SK-N-SH treated with all-trans-retinoic acid at 6 μM for 48 hours (cell line): ENCODE measurements around the gene SYTL1.

Experiments used
- ATAC-seq: fragments of 200-7000 bp; cut with Tn5 transposase; 3 replicates; pipeline ENCODE4 v1.9.1; 2020; ENCODE audit warnings: mild to moderate bottlenecking, moderate library complexity
- ARNTL ChIP-seq: fragments of 450-650 bp; formaldehyde crosslinking; IDR thresholded peaks from 2 replicates; pipeline ENCODE4 v1.5.0; 2020; ENCODE audit warnings: low read depth, mild to moderate bottlenecking, moderate library complexity, borderline replicate concordance
- BACH2 ChIP-seq: fragments of 250-450 bp; sonication (Bioruptor Pico); IDR thresholded peaks from 2 replicates; pipeline ENCODE4 v1.9.0; 2021; ENCODE audit warnings: mild to moderate bottlenecking, borderline replicate concordance
- CSDC2 ChIP-seq: fragments of 250-450 bp; sonication (Bioruptor Pico); IDR thresholded peaks from 2 replicates; pipeline ENCODE4 v1.5.0; 2020; ENCODE audit warnings: mild to moderate bottlenecking, moderate library complexity
- CSRNP3 ChIP-seq: fragments of 250-450 bp; sonication (Bioruptor Pico); IDR thresholded peaks from 2 replicates; pipeline ENCODE4 v1.5.1; 2021; ENCODE audit warnings: mild to moderate bottlenecking, moderate library complexity
- ESRRG ChIP-seq: fragments of 250-450 bp; sonication (Bioruptor Pico); IDR thresholded peaks from 2 replicates; pipeline ENCODE4 v1.6.1; 2021; ENCODE audit warnings: mild to moderate bottlenecking
- GLIS3 ChIP-seq: fragments of 250-450 bp; sonication (Bioruptor Pico); IDR thresholded peaks from 2 replicates; pipeline ENCODE4 v1.5.0; 2020; ENCODE audit warnings: mild to moderate bottlenecking, moderate library complexity
- ISL1 ChIP-seq: fragments of 250-450 bp; sonication (Bioruptor Pico); IDR thresholded peaks from 2 replicates; pipeline ENCODE4 v2.1.2; 2022; ENCODE audit warnings: mild to moderate bottlenecking, moderate library complexity
- OSR1 ChIP-seq: fragments of 250-450 bp; sonication (Bioruptor Pico); IDR thresholded peaks from 2 replicates; pipeline ENCODE4 v1.8.0; 2022; ENCODE audit warnings: moderate library complexity, mild to moderate bottlenecking, inconsistent platforms
- POU6F1 ChIP-seq: fragments of 250-450 bp; sonication (Bioruptor Pico); IDR thresholded peaks from 2 replicates; pipeline ENCODE4 v1.8.0; 2021; ENCODE audit warnings: low read depth, mild to moderate bottlenecking, moderate library complexity, borderline replicate concordance
- PPARA ChIP-seq: fragments of 250-450 bp; sonication (Bioruptor Pico); IDR thresholded peaks from 2 replicates; pipeline ENCODE4 v1.5.0; 2020; ENCODE audit warnings: mild to moderate bottlenecking, borderline replicate concordance
- RARB ChIP-seq: fragments of 250-450 bp; sonication (Bioruptor Pico); IDR thresholded peaks from 2 replicates; pipeline ENCODE4 v1.8.0; 2021; ENCODE audit warnings: mild to moderate bottlenecking, moderate library complexity
- SNAI2 ChIP-seq: fragments of 250-450 bp; sonication (Bioruptor Pico); IDR thresholded peaks from 2 replicates; pipeline ENCODE4 v1.5.0; 2020; ENCODE audit warnings: mild to moderate bottlenecking, moderate library complexity
- TSHZ2 ChIP-seq: fragments of 250-450 bp; sonication (Bioruptor Pico); IDR thresholded peaks from 2 replicates; pipeline ENCODE4 v1.5.0; 2020; ENCODE audit warnings: mild to moderate bottlenecking, moderate library complexity
- ZC3H10 ChIP-seq: fragments of 250-450 bp; sonication (Bioruptor Pico); IDR thresholded peaks from 2 replicates; pipeline ENCODE4 v1.5.1; 2021; ENCODE audit warnings: mild to moderate bottlenecking, moderate library complexity
- ZFP3 ChIP-seq: fragments of 250-450 bp; sonication (Bioruptor Pico); IDR thresholded peaks from 2 replicates; pipeline ENCODE4 v1.5.0; 2020; ENCODE audit warnings: mild to moderate bottlenecking, moderate library complexity
- ZFP30 ChIP-seq: fragments of 450-650 bp; formaldehyde crosslinking; IDR thresholded peaks from 2 replicates; pipeline ENCODE4 v1.5.0; 2022; ENCODE audit warnings: mild to moderate bottlenecking, moderate library complexity
- ZNF565 ChIP-seq: fragments of 450-650 bp; formaldehyde crosslinking; conservative IDR thresholded peaks from 2 replicates; pipeline ENCODE4 v1.5.0; 2020; ENCODE audit warnings: low read depth, mild to moderate bottlenecking, moderate library complexity
- ZNF70 ChIP-seq: fragments of 450-650 bp; formaldehyde crosslinking; IDR thresholded peaks from 2 replicates; pipeline ENCODE4 v1.5.0; 2020; ENCODE audit warnings: mild to moderate bottlenecking, moderate library complexity
- TF ChIP-seq, protein P1 (sequence below): fragments of 250-450 bp; sonication (Bioruptor Pico); IDR thresholded peaks from 2 replicates; pipeline ENCODE4 v1.5.1; 2020; ENCODE audit warnings: low read depth, mild to moderate bottlenecking, moderate library complexity
- TF ChIP-seq, protein P2 (sequence below): fragments of 250-450 bp; sonication (Bioruptor Pico); IDR thresholded peaks from 2 replicates; pipeline ENCODE4 v1.8.0; 2020; ENCODE audit warnings: mild to moderate bottlenecking, moderate library complexity, borderline replicate concordance

SYTL1 gene

GRCh38 chr1:27342391-27342777 lies 562 bp downstream of the SYTL1 start:
- no peak for ATAC-seq

GRCh38 chr1:27342778-27343638 lies 1.2 kb downstream of the SYTL1 start:
- TF ChIP-seq BACH2 (no peak), GLIS3 (CRISPR knock-in tag) (no peak)
- no peak for ATAC-seq

More at GRCh38 chr1:27342391-27342777, 562 bp downstream of the SYTL1 start:
- TF ChIP-seq ESRRG (CRISPR knock-in tag) (no peak), ZNF70 (CRISPR knock-in tag) (no peak), ISL1 (CRISPR knock-in tag) (no peak), ARNTL (CRISPR knock-in tag) (no peak), ZC3H10 (no peak), POU6F1 (CRISPR knock-in tag) (no peak), ZFP3 (no peak), ZNF565 (CRISPR knock-in tag) (no peak), RARB (CRISPR knock-in tag) (no peak), ZFP30 (CRISPR knock-in tag) (no peak), SNAI2 (CRISPR knock-in tag) (no peak), CSDC2 (CRISPR knock-in tag) (no peak), GLIS3 (CRISPR knock-in tag) (no peak)
- TF ChIP-seq, protein P1, sequence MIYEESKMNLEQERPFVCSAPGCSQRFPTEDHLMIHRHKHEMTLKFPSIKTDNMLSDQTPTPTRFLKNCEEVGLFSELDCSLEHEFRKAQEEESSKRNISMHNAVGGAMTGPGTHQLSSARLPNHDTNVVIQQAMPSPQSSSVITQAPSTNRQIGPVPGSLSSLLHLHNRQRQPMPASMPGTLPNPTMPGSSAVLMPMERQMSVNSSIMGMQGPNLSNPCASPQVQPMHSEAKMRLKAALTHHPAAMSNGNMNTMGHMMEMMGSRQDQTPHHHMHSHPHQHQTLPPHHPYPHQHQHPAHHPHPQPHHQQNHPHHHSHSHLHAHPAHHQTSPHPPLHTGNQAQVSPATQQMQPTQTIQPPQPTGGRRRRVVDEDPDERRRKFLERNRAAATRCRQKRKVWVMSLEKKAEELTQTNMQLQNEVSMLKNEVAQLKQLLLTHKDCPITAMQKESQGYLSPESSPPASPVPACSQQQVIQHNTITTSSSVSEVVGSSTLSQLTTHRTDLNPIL (CRISPR knock-in tag): no peak
- TF ChIP-seq, protein P2, sequence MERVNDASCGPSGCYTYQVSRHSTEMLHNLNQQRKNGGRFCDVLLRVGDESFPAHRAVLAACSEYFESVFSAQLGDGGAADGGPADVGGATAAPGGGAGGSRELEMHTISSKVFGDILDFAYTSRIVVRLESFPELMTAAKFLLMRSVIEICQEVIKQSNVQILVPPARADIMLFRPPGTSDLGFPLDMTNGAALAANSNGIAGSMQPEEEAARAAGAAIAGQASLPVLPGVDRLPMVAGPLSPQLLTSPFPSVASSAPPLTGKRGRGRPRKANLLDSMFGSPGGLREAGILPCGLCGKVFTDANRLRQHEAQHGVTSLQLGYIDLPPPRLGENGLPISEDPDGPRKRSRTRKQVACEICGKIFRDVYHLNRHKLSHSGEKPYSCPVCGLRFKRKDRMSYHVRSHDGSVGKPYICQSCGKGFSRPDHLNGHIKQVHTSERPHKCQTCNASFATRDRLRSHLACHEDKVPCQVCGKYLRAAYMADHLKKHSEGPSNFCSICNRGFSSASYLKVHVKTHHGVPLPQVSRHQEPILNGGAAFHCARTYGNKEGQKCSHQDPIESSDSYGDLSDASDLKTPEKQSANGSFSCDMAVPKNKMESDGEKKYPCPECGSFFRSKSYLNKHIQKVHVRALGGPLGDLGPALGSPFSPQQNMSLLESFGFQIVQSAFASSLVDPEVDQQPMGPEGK (CRISPR knock-in tag): no peak

DNA sequence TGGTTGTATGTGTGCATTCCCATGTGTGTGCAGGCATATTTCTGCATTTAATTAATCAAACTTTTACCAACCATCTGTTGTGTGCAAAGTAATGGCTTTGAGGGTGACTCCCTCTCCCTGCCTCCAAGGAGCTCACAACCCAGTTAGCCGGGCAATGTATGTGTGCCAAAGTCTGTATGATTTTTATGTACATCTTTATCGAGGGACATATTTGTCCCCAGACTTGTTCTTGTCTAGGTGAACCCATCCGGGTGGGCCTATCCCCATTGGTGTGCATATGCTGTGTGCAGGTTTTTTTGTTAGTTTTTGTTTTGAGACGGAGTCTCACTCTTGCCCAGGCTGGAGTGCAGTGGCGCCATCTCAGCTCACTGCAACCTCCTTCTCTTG lies 1.8 kb downstream of the SYTL1 start:
- no peak for ATAC-seq
- TF ChIP-seq PPARA (CRISPR knock-in tag): no peak
- no peak for TF ChIP-seq ZNF70 (CRISPR knock-in tag)
- TF ChIP-seq, protein P2 (CRISPR knock-in tag): no peak
- no peak for TF ChIP-seq ARNTL (CRISPR knock-in tag)
- no peak for TF ChIP-seq CSRNP3 (CRISPR knock-in tag)
- no peak for TF ChIP-seq OSR1 (CRISPR knock-in tag)
- no peak for TF ChIP-seq RARB (CRISPR knock-in tag)
- TF ChIP-seq SNAI2 (CRISPR knock-in tag): no peak
- TF ChIP-seq, protein P1 (CRISPR knock-in tag): no peak
- no peak for TF ChIP-seq CSDC2 (CRISPR knock-in tag)
- TF ChIP-seq GLIS3 (CRISPR knock-in tag): no peak
- no peak for TF ChIP-seq ZC3H10
- TF ChIP-seq ZFP3: no peak
- TF ChIP-seq POU6F1 (CRISPR knock-in tag): no peak
- no peak for TF ChIP-seq ZFP30 (CRISPR knock-in tag)
- no peak for TF ChIP-seq TSHZ2
- TF ChIP-seq BACH2: no peak
